Lower leg skin (tissue), 4 donors: ENCODE data around the gene EMC8. TPM values are rescaled to one million over a fixed set of nuclear protein-coding genes. Genes with fewer than 3 reads are reported as not detected.
"Not testable (repeated sequence)": the region's sequence is repeated elsewhere in the genome, so short reads cannot be mapped to it uniquely, and the experiment has no call there.

Source experiments
- DNase-seq, 2 donors: peaks; one replicate each; pipeline ENCODE4 v3.0.0-alpha.2; 2019; ENCODE audit warnings: low spot score in 2 of 2
- H3K4me3 ChIP-seq: fragments of 200-600 bp; sonication (generic); 2 replicates; pipeline ENCODE4 v1.5.1; 2017; ENCODE audit warnings: mild to moderate bottlenecking, low read depth; ENCODE audit not compliant: poor library complexity, severe bottlenecking
- POLR2A ChIP-seq, 2 donors: fragments of 450-650 bp; IDR thresholded peaks; one replicate each; pipeline ENCODE4 v1.6.1; 2016 to 2017; ENCODE audit warnings: antibody characterized with exemption in 2 of 2, mild to moderate bottlenecking in 1 of 2, moderate library complexity in 1 of 2
- WGBS, 2 donors: methylation state at CpG; one replicate each; pipeline ENCODE4 v1.1.5; 2018; 5-methylcytosine and 5-hydroxymethylcytosine counted together
- intact Hi-C: fragments of 100-400 bp; cut with DNase I; formaldehyde crosslinking; loops from one replicate; pipeline ENCODE4 v1.15.0; 2023; ENCODE audit warnings: low total_unique reads
- total RNA-seq, 4 donors: library from RNA; depleted of rRNA; stranded (reverse); fragments of >200 nt; gene quantifications; one replicate each; pipeline ENCODE4 v1.1.0, GENCODE V29; 2016
- TF ChIP-seq, protein P1 (sequence below), 3 donors: fragments of 450-650 bp; IDR thresholded peaks; one replicate each; pipeline ENCODE4 v1.5.1; 2016; ENCODE audit warnings: antibody characterized with exemption in 3 of 3, mild to moderate bottlenecking in 3 of 3, moderate library complexity in 2 of 3

Gene EMC8
- total RNA-seq, 4 donors from 2014 or later: 15.5 to 27.5 (median 18.4) TPM

DNA sequence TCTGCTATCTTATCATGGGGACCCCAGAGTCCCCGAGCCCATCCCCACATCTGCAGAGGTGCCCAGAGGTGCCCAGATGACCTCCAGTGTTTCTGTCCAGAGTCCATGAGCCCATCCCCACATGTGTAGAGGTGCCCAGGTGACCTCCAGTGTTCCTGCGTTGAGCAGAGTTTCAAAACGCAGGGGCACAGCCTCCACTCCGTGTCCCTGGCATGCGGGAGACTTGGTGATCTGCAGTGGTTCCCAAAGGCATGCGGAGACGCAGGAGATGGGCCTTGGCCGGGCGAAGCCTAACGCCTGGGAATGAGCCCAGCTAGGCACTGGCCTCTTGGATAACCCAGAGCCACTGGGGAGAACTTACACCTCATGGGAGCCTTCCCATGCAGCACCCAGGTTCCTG, 41.5 kb upstream of the EMC8 start:
- WGBS, 2 donors: 89 to 90% methylated on average over 10 of the region's 10 CpGs
- H3K4me3 ChIP-seq: no peak overlapping the region
- TF ChIP-seq POLR2A (IDR thresholded peaks at IDR 0.05): no peak
- TF ChIP-seq, protein P1, sequence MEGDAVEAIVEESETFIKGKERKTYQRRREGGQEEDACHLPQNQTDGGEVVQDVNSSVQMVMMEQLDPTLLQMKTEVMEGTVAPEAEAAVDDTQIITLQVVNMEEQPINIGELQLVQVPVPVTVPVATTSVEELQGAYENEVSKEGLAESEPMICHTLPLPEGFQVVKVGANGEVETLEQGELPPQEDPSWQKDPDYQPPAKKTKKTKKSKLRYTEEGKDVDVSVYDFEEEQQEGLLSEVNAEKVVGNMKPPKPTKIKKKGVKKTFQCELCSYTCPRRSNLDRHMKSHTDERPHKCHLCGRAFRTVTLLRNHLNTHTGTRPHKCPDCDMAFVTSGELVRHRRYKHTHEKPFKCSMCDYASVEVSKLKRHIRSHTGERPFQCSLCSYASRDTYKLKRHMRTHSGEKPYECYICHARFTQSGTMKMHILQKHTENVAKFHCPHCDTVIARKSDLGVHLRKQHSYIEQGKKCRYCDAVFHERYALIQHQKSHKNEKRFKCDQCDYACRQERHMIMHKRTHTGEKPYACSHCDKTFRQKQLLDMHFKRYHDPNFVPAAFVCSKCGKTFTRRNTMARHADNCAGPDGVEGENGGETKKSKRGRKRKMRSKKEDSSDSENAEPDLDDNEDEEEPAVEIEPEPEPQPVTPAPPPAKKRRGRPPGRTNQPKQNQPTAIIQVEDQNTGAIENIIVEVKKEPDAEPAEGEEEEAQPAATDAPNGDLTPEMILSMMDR (IDR thresholded peaks at IDR 0.05): no peak
- intact Hi-C loops: no loop called here
- DNase-seq: no peak

DNA sequence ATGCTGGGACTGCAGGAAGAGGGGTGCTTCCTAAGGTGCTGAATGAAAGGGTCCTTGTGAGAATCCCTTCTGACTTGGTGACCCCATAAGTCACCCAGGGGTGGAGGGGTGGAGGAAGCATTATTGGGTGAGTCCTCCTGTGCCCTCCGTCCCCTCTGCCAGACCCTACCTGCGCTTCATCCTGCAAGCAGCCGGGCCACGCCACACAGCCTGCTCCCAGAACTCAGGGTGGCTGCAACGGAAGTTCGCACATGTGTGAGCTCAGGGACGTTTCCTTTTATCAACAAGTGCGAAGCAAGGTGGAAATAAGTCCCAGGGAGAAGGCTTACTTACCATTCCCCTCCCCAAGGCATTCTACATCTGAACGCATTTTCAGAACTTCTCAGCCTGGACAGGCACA, 41.1 kb upstream of the EMC8 start:
- 78 to 87% methylated on average over 9 of the region's 9 CpGs for WGBS, 2 donors
- no peak for DNase-seq
- no peak overlapping the region for H3K4me3 ChIP-seq
- TF ChIP-seq, protein P1 (IDR thresholded peaks at IDR 0.05): no peak
- no peak for TF ChIP-seq POLR2A (IDR thresholded peaks at IDR 0.05)
- intact Hi-C loops: no loop called here

DNA sequence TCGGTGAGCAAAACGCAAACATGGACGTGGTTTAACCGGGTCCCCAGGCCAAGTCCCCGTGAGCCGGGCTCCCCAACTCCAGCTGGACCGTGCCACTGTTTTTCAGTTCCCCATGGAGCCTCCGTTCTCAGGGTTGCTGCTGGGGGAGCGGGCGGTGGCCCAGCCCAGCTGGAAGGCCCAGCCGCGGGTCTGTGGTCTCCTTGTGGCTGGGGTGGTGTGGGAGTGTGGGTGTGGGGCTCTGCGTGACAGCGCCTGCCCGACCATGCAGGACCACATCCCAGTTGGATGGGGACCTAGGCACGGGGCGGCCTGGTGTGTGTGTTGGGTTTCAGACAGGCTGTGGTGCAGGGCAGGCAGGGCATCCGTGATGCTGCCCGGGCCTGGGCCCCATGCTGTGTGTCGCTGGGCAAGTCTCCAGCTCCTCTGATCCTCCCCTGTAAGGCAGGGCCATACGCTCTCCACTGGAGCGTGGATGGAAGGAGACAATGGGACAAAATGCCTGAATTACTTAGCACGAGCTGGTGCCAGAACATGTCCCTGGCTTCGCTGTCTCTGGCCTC, 40.4 kb upstream of the EMC8 start:
- DNase-seq: no peak
- WGBS, 2 donors: 77 to 79% methylated on average over 24 of the region's 24 CpGs
- no peak overlapping the region for H3K4me3 ChIP-seq
- intact Hi-C loops: no loop called here
- no peak for TF ChIP-seq POLR2A (IDR thresholded peaks at IDR 0.05)
- TF ChIP-seq, protein P1 (IDR thresholded peaks at IDR 0.05): no peak

DNA sequence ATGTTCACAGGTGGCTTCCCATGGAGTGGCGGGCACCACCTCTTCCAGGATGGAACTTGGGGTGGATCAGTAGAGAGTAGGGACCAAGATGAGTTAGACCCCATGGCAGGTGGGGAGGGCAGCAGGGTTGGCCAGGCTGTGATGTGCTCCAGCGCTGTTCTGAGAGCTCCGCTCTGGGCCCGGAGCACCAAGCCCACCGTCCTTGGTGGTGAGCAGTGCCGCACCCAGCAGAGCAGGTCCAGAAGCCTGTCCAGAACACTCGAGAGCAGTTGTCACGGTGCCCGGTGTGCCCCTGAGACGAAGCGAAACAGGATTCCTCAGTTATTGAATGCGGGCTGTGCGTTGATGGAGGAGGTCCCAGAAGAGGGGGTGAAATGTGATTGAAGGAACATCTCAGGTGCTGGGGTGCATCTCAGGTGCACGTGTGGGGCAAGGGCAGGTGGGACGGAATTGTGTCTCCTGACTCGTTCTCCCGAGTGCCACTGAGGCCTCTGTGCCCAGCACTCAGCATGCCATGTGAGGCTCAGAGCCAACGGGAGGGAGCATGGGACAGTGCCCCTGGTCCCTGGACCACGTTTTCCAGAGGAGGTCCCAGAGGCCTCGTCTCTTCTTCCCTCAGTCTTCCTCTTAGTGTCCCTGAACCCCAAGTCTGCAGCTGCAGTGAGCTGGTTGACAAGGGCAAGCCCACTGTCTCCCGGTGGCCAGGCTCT, 39.7 kb upstream of the EMC8 start:
- no peak for TF ChIP-seq POLR2A (IDR thresholded peaks at IDR 0.05)
- TF ChIP-seq, protein P1 (IDR thresholded peaks at IDR 0.05): no peak
- no peak overlapping the region for H3K4me3 ChIP-seq
- intact Hi-C loops: no loop called here
- WGBS, 2 donors: 86 to 89% methylated on average over 20 to 21 of the region's 21 CpGs
- no peak for DNase-seq

DNA sequence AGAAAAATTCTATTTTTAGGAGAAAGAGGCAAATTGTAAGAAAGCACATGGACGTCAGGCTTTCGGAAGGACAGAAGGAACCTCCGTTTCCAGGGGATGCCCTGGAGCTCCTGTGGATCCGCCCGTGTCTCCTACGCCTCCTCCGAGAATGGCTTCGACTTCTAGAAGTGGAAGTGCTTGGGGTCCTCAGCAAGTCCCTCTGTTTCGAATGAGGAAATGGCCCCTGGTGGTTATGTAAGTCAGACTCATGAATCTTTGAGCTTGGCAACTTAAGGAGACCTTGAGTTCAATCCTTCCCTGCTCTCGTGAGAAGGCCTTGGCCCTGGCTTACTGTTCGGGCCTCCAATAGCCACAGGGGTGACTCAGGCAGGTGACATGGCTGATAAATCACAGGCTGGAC, 39.0 kb upstream of the EMC8 start:
- no peak overlapping the region for H3K4me3 ChIP-seq
- WGBS, 2 donors: 73 to 76% methylated on average over 11 of the region's 11 CpGs
- DNase-seq: no peak

DNA sequence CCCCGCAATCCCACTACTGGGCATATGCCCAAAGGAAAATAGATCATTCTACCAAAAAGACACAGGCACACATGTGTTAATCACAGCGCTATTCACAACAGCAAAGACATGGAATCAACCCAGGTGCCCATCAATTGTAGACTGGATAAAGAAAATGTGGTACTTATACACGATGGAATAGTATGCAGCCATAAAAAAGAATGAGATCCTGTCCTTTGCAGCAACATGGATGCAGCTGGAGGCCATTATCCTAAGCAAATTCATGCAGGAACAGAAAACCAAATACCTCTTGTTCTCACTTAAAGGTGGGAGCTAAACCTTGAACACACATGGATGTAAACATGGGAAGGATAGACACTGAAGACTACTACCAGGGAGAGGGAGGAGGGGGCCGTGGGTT, 38.3 kb upstream of the EMC8 start:
- H3K4me3 ChIP-seq, intact Hi-C loops, DNase-seq: not testable (repeated sequence)
- 79 to 83% methylated on average over 4 of the region's 4 CpGs for WGBS, 2 donors

More for the DNA sequence above, 39.0 kb upstream of the EMC8 start:
- intact Hi-C loops: no loop called here
- TF ChIP-seq, protein P1 (IDR thresholded peaks at IDR 0.05): no peak
- no peak for TF ChIP-seq POLR2A (IDR thresholded peaks at IDR 0.05)
